Naive thymus-derived CD8-positive, alpha-beta T cell (primary cell): ENCODE results near the gene APLNR. TPM values are rescaled to one million over a fixed set of nuclear protein-coding genes. Genes with fewer than 3 reads are reported as not detected.

ENCODE experiments used
- ATAC-seq, 2 donors: fragments of 150-1000 bp; cut with Tn5 transposase in 1 of 2; sonication (Bioruptor Pico), chemical (Tn5 transposase) in 1 of 2; 1 replicate in 1 of 2; 2 replicates in 1 of 2; pipeline ENCODE4 v1.10.0; 2021; ENCODE audit warnings: mild to moderate bottlenecking in 2 of 2, moderate library complexity in 2 of 2
- POLR2A ChIA-PET: fragments of 350-600 bp; sonication (Branson Sonifier 250); formaldehyde crosslinking; loops from one replicate; lab custom pipeline; 2021; ENCODE audit warnings: antibody characterized with exemption; lab: Charles Lee
- DNase-seq, 10 donors: peaks; one replicate each; pipeline versions ENCODE4 v3.0.0 to v3.0.0-alpha.2; 2020 to 2022
- H3K27ac Mint-ChIP-seq, 10 donors: one replicate each; pipeline ENCODE4 v1.8.0; 2020 to 2022; ENCODE audit warnings: mild to moderate bottlenecking in 10 of 10, mixed read lengths in 10 of 10, moderate library complexity in 4 of 10, inconsistent platforms in 1 of 10
- H3K27me3 Mint-ChIP-seq, 5 donors: one replicate each; pipeline ENCODE4 v1.8.0; 2021 to 2022; ENCODE audit warnings: mixed read lengths in 5 of 5
- H3K36me3 Mint-ChIP-seq, 3 donors: one replicate each; pipeline ENCODE4 v1.8.0; 2020 to 2022; ENCODE audit warnings: mixed read lengths in 3 of 3, mild to moderate bottlenecking in 2 of 3, inconsistent platforms in 1 of 3
- H3K4me1 Mint-ChIP-seq, 4 donors: one replicate each; pipeline ENCODE4 v1.8.0; 2021 to 2022; ENCODE audit warnings: mixed read lengths in 4 of 4
- H3K4me3 Mint-ChIP-seq, 10 donors: one replicate each; pipeline ENCODE4 v1.8.0; 2020 to 2022; ENCODE audit warnings: mild to moderate bottlenecking in 10 of 10, mixed read lengths in 10 of 10, moderate library complexity in 6 of 10, inconsistent platforms in 1 of 10
- H3K9me3 Mint-ChIP-seq, 9 donors: one replicate each; pipeline ENCODE4 v1.8.0; 2020 to 2022; ENCODE audit warnings: mixed read lengths in 9 of 9, mild to moderate bottlenecking in 3 of 9, inconsistent platforms in 1 of 9, moderate library complexity in 1 of 9
- polyA plus RNA-seq, 3 donors: library from polyadenylated mRNA; unstranded; fragments of 300-500 nt; fragmentation: Illumina TruSeq; gene quantifications; one replicate each; pipeline ENCODE4 v1.2.3, GENCODE V29; 2021
- total RNA-seq, 8 experiments: library from RNA in 2 of 8; stranded (reverse) in 2 of 8; gene quantifications; one replicate each; pipeline ENCODE4 v1.2.3 and lab custom pipeline; 2021 to 2026

APLNR gene
- total and polyA plus RNA-seq, 5 experiments from 2014 or later, result not detected

DNA sequence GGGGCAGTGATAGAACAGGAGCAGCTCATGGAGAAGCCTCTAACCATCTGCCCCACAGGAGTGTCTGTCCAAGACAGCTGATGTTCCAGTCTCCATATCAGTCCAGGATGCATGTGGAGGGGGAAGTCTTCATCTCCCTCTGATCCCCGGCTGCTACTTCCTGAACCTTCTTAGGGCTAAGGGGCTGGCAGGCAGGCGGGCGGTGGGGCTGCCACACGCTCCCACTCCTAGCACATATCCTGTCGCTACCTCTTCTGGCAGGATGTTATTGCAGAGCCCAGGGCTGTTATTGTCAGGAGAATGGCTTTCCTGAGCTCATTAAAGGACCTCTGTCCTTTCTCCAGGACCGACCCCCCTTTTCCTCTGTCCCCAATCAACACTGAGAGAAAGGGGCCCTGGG, 29.9 kb downstream of the APLNR start:
- H3K27me3 Mint-ChIP-seq, result peaks cover 14 to 40% (median 20%) of the 10 kb centered on the region in 5 donors
- no peak overlapping the region for H3K27ac Mint-ChIP-seq
- H3K36me3 Mint-ChIP-seq, result no peaks in the 10 kb centered on the region
- DNase-seq (no peak), ATAC-seq (no peak)
- H3K9me3 Mint-ChIP-seq, result no peaks in the 10 kb centered on the region
- POLR2A ChIA-PET, result no interaction called here
- no peaks in the 10 kb centered on the region for H3K4me1 Mint-ChIP-seq
- H3K4me3 Mint-ChIP-seq, result no peak overlapping the region

DNA sequence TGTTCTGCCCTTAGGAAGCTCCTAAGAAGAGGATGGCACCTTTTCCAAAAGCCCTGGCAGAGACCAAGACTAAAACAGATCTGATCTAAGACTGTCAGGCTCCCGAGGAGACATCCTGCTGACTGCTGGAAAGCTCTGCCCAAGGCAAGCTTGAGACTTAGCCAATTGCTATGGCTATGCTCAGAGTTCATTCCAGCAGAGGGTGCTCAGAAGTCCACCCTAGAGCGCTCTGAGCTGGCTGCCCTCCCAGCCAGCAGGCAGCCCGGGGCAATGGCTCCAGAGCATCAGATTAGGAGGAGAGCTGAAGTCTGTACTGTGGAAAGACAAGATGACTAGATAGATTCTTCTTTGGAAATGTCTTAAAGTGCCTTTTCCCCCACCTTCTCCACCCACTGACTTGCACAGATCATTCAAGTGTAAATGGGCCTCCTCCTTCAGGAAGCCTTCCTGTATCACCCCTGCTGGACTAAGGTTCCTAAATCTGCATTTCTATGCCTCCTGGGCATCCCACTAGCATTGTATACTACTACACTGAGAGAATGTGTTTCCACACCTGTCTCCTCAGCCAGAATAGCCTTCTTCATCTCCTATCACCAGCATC, 31.9 kb downstream of the APLNR start:
- Mint-ChIP-seq H3K4me3 (no peak overlapping the region), H3K36me3 (no peaks in the 10 kb centered on the region), H3K9me3 (no peaks in the 10 kb centered on the region), H3K27ac (no peak overlapping the region), H3K27me3 (peaks cover 16 to 40% (median 22%) of the 10 kb centered on the region in 5 donors), H3K4me1 (no peaks in the 10 kb centered on the region)
- POLR2A ChIA-PET, result no interaction called here
- no peak for ATAC-seq
- no peak for DNase-seq

GRCh38 chr11:57203882-57204480, 33.1 kb downstream of the APLNR start:
- DNase-seq (no peak), ATAC-seq (no peak)
- H3K27me3 Mint-ChIP-seq, result peaks cover 14 to 40% (median 22%) of the 10 kb centered on the region in 5 donors
- no peaks in the 10 kb centered on the region for H3K36me3 Mint-ChIP-seq
- POLR2A ChIA-PET, result no interaction called here
- no peaks in the 10 kb centered on the region for H3K4me1 Mint-ChIP-seq
- H3K27ac Mint-ChIP-seq, result no peak overlapping the region
- H3K9me3 Mint-ChIP-seq, result no peaks in the 10 kb centered on the region
- H3K4me3 Mint-ChIP-seq, result no peak overlapping the region

DNA sequence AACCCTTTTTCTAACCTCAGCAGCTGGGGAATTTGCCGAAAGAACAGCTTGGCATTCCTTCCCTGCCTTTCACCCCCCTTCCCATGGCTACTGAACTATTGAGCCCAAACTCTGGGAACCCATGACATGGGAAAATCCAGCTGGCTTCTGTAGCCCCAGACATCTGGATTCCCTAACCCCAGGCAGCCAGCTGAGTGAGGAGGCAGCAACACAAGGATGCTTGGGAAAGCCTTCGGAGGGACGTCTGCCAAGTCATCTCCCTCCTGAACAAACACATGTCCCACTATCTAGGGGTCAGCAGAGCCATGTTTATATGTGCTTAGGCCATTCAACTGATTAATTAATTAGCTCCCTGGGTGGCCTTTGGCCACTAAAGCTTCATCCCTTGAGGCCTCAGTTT, 33.7 kb downstream of the APLNR start:
- Mint-ChIP-seq H3K36me3 (no peaks in the 10 kb centered on the region), H3K27ac (no peak overlapping the region), H3K4me1 (no peaks in the 10 kb centered on the region), H3K27me3 (peaks cover 14 to 40% (median 22%) of the 10 kb centered on the region in 5 donors), H3K9me3 (no peaks in the 10 kb centered on the region), H3K4me3 (no peak overlapping the region)
- no peak for ATAC-seq
- no peak for DNase-seq
- POLR2A ChIA-PET, result no interaction called here

GRCh38 chr11:57202281-57202680, 34.8 kb downstream of the APLNR start:
- ATAC-seq (no peak), DNase-seq (no peak)
- Mint-ChIP-seq H3K27me3 (peaks cover 14 to 32% (median 22%) of the 10 kb centered on the region in 5 donors), H3K4me1 (no peaks in the 10 kb centered on the region), H3K4me3 (no peak overlapping the region), H3K9me3 (no peaks in the 10 kb centered on the region), H3K27ac (no peak overlapping the region), H3K36me3 (no peaks in the 10 kb centered on the region)
- POLR2A ChIA-PET, result no interaction called here

- POLR2A ChIA-PET, result no interaction called here
- H3K36me3 Mint-ChIP-seq, result no peaks in the 10 kb centered on the region
- ATAC-seq, result no peak
- peaks cover 9 to 27% (median 16%) of the 10 kb centered on the region in 5 donors for H3K27me3 Mint-ChIP-seq
- DNase-seq, result no peak
- H3K4me1 Mint-ChIP-seq, result no peaks in the 10 kb centered on the region
- H3K4me3 Mint-ChIP-seq, result no peak overlapping the region
- H3K27ac Mint-ChIP-seq, result no peak overlapping the region
- H3K9me3 Mint-ChIP-seq, result no peaks in the 10 kb centered on the region
These were observed 36.1 kb downstream of the APLNR start for GRCh38 chr11:57200917-57201316.

DNA sequence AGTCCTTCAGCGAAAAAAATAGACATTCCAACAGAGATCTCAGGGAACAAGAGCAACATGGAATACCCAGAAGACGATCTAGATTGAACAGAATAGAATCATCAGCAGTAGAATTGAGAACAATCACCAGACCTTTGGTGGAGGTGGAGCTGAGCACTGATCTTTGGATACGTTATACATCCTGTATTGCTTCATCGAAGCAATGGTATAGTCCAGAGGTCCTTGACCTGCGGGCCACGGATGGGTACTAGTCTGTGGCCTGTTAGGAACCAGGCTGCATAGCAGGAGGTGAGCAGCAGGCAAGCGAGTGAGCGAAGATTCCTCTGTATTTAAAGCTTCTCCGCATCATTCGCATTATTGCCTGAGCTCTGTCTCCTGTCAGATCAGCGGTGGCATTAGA, 37.7 kb downstream of the APLNR start:
- H3K4me1 Mint-ChIP-seq, result no peaks in the 10 kb centered on the region
- no peak for DNase-seq
- POLR2A ChIA-PET, result no interaction called here
- peaks cover 9 to 26% (median 12%) of the 10 kb centered on the region in 5 donors for H3K27me3 Mint-ChIP-seq
- no peaks in the 10 kb centered on the region for H3K36me3 Mint-ChIP-seq
- no peak overlapping the region for H3K4me3 Mint-ChIP-seq
- H3K9me3 Mint-ChIP-seq, result no peaks in the 10 kb centered on the region
- H3K27ac Mint-ChIP-seq, result no peak overlapping the region
- ATAC-seq, result no peak

DNA sequence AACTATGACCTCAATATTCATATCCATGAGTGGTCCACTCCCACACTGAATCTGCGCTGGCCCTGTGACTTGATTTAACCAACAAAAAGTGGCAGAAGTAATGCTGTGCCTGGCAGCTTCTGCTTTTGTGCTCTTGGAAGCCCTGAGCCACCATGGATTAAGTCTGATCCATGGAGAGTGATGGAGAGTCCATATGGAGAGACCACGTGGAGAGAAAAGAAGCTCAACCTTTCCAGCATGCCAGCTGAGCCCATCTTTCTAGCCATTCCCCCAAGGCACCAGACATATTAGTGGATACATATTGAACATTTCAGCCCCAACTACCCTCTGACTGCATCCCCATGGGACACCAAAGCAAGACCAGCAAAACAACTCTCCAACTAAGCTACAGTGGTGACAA, 39.3 kb downstream of the APLNR start:
- Mint-ChIP-seq H3K4me1 (no peaks in the 10 kb centered on the region), H3K9me3 (peaks cover 0 to 3% (median 0%) of the 10 kb centered on the region in 9 donors), H3K27me3 (peaks cover 10 to 25% (median 13%) of the 10 kb centered on the region in 5 donors), H3K27ac (no peak overlapping the region), H3K36me3 (no peaks in the 10 kb centered on the region), H3K4me3 (no peak overlapping the region)
- POLR2A ChIA-PET, result no interaction called here
- ATAC-seq (no peak), DNase-seq (no peak)

DNA sequence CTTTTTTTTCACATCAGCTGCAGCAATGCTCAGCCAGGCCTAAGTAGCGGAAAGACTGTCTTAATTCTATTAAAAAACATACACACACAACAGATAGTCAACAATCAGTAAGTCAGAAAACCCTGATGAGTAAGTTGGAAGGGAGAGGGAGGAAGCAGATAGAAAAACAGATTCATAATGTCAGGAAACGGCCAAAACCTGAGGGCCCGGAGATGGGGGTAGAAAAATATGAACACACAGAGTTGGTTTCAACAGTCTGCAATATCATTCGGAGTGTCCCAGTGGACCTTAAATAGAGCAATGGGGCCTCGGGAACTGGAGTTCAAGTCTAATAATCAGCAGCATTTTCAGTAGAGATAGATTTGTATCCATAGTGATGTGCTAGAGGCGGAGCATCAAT, 40.5 kb downstream of the APLNR start:
- H3K27ac Mint-ChIP-seq, result no peak overlapping the region
- H3K4me3 Mint-ChIP-seq, result no peak overlapping the region
- no peaks in the 10 kb centered on the region for H3K4me1 Mint-ChIP-seq
- H3K27me3 Mint-ChIP-seq, result peaks cover 9 to 31% (median 13%) of the 10 kb centered on the region in 5 donors
- peaks cover 0 to 3% (median 0%) of the 10 kb centered on the region in 9 donors for H3K9me3 Mint-ChIP-seq
- POLR2A ChIA-PET, result no interaction called here
- ATAC-seq (no peak), DNase-seq (no peak)
- no peaks in the 10 kb centered on the region for H3K36me3 Mint-ChIP-seq

DNA sequence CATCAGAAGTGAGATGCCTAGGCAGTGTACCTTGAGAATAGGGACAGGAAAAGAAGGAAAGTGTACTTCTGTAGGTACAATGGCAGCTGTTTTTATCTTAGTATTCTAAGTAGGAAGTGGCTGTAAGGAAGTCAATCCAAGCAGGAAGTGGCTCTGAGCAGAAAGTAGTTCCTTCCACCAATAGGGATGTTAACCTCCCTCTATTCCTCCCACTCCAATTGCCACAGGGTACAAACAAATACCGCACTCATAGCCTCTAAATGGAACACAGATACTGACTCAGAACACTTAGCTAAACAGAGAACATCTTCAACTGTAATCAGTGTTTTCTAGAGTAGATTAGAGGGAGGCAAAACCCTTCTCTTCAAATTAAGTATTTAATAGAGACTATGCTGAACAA, 44.7 kb downstream of the APLNR start:
- H3K27me3 Mint-ChIP-seq, result peaks cover 8 to 63% (median 26%) of the 10 kb centered on the region in 5 donors
- DNase-seq, result no peak
- no peak overlapping the region for H3K4me3 Mint-ChIP-seq
- H3K9me3 Mint-ChIP-seq, result peaks cover 0 to 4% (median 0%) of the 10 kb centered on the region in 9 donors
- no peaks in the 10 kb centered on the region for H3K4me1 Mint-ChIP-seq
- no peaks in the 10 kb centered on the region for H3K36me3 Mint-ChIP-seq
- H3K27ac Mint-ChIP-seq, result no peak overlapping the region
- POLR2A ChIA-PET, result no interaction called here
- no peak for ATAC-seq

GRCh38 chr11:57191311-57192219, 45.5 kb downstream of the APLNR start:
- Mint-ChIP-seq H3K4me3 (no peak overlapping the region), H3K36me3 (no peaks in the 10 kb centered on the region), H3K4me1 (no peaks in the 10 kb centered on the region), H3K27me3 (peaks cover 8 to 66% (median 27%) of the 10 kb centered on the region in 5 donors), H3K27ac (no peak overlapping the region), H3K9me3 (peaks cover 0 to 7% (median 0%) of the 10 kb centered on the region in 9 donors)
- POLR2A ChIA-PET, result no interaction called here
- DNase-seq (no peak), ATAC-seq (no peak)

DNA sequence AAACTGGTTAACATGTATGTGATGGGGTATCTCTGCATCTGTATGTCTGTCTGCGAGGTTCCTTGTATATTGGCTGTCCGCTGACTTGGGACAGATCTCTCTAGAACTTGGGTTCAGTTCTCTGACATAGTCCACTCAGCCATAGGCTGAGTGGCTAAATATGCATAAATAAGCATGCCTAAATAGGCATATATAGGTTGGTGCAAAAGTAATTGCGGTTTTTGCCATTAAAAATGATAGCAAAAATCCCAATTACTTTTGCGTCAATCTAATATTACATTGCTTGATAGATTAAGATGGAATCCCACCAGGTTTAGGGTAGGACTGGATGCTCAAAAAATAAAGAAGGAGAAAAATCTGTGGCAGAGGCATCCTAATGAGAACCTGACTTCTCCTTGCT, 46.5 kb downstream of the APLNR start:
- H3K27me3 Mint-ChIP-seq, result peaks cover 8 to 56% (median 27%) of the 10 kb centered on the region in 5 donors
- H3K4me1 Mint-ChIP-seq, result no peaks in the 10 kb centered on the region
- H3K27ac Mint-ChIP-seq, result no peak overlapping the region
- DNase-seq (no peak), ATAC-seq (no peak)
- H3K9me3 Mint-ChIP-seq, result peaks cover 0 to 7% (median 0%) of the 10 kb centered on the region in 9 donors
- H3K36me3 Mint-ChIP-seq, result no peaks in the 10 kb centered on the region
- H3K4me3 Mint-ChIP-seq, result no peak overlapping the region
- POLR2A ChIA-PET, result no interaction called here
